Naive thymus-derived CD4-positive, alpha-beta T cell (primary cell): ENCODE data around the gene STIM2. TPM values are rescaled to one million over a fixed set of nuclear protein-coding genes. Genes with fewer than 3 reads are reported as not detected.

ENCODE experiments used
- ATAC-seq: fragments of 150-1000 bp; cut with Tn5 transposase; 2 replicates; pipeline ENCODE4 v1.10.0; 2021; ENCODE audit warnings: mild to moderate bottlenecking, moderate library complexity
- CTCF ChIA-PET: fragments of 350-600 bp; sonication (Branson Sonifier 250); formaldehyde crosslinking; loops from one replicate; lab custom pipeline; 2021; ENCODE audit warnings: antibody characterized with exemption; lab: Charles Lee
- POLR2A ChIA-PET: fragments of 350-600 bp; sonication (Branson Sonifier 250); formaldehyde crosslinking; loops from one replicate; lab custom pipeline; 2021; ENCODE audit warnings: antibody characterized with exemption, inconsistent platforms; lab: Charles Lee
- DNase-seq, 9 donors: peaks; one replicate each; pipeline versions ENCODE4 v3.0.0 to v3.0.0-alpha.2; 2020 to 2022; ENCODE audit warnings: mixed read lengths in 1 of 9
- H3K27ac ChIP-seq: one replicate; pipeline ENCODE4 v1.7.0; 2013; ENCODE audit warnings: mild to moderate bottlenecking, low read depth, low read length, moderate library complexity
- H3K27me3 ChIP-seq, 2 donors: one replicate each; pipeline ENCODE4 v1.7.0; 2013; ENCODE audit warnings: low read length in 2 of 2, mild to moderate bottlenecking in 2 of 2, moderate library complexity in 2 of 2; ENCODE audit not compliant: control insufficient read depth in 2 of 2, insufficient read depth in 2 of 2
- H3K36me3 ChIP-seq, 3 experiments: 1 replicate in 2 of 3; 2 replicates in 1 of 3; pipeline ENCODE4 v1.7.0; 2013; ENCODE audit warnings: low read length in 3 of 3, mild to moderate bottlenecking in 3 of 3, moderate library complexity in 1 of 3; ENCODE audit not compliant: insufficient read depth in 3 of 3, control insufficient read depth in 2 of 3
- H3K4me1 ChIP-seq, 2 donors: one replicate each; pipeline ENCODE4 v1.7.0; 2013; ENCODE audit warnings: low read length in 2 of 2, mild to moderate bottlenecking in 2 of 2, moderate library complexity in 1 of 2; ENCODE audit not compliant: control insufficient read depth in 2 of 2, insufficient read depth in 2 of 2
- H3K4me3 ChIP-seq: 2 replicates; pipeline ENCODE4 v1.7.0; 2013; ENCODE audit warnings: mild to moderate bottlenecking, low read length
- H3K9me3 ChIP-seq, 3 experiments: 1 replicate in 2 of 3; 2 replicates in 1 of 3; pipeline ENCODE4 v1.7.0; 2013; ENCODE audit warnings: low read length in 3 of 3; ENCODE audit not compliant: control insufficient read depth in 2 of 3
- H3K27ac Mint-ChIP-seq, 9 donors: one replicate each; pipeline ENCODE4 v1.8.0; 2020 to 2022; ENCODE audit warnings: mixed read lengths in 9 of 9, mild to moderate bottlenecking in 8 of 9, moderate library complexity in 5 of 9, inconsistent platforms in 2 of 9
- H3K27me3 Mint-ChIP-seq, 5 donors: one replicate each; pipeline ENCODE4 v1.8.0; 2021 to 2022; ENCODE audit warnings: mixed read lengths in 5 of 5, mild to moderate bottlenecking in 1 of 5
- H3K36me3 Mint-ChIP-seq, 5 donors: one replicate each; pipeline ENCODE4 v1.8.0; 2020 to 2022; ENCODE audit warnings: mixed read lengths in 5 of 5, mild to moderate bottlenecking in 3 of 5, inconsistent platforms in 1 of 5
- H3K4me1 Mint-ChIP-seq, 7 donors: one replicate each; pipeline ENCODE4 v1.8.0; 2020 to 2022; ENCODE audit warnings: mixed read lengths in 7 of 7, mild to moderate bottlenecking in 3 of 7, inconsistent platforms in 1 of 7
- H3K4me3 Mint-ChIP-seq, 10 donors: one replicate each; pipeline ENCODE4 v1.8.0; 2020 to 2022; ENCODE audit warnings: mild to moderate bottlenecking in 10 of 10, mixed read lengths in 10 of 10, moderate library complexity in 6 of 10, inconsistent platforms in 2 of 10
- H3K9me3 Mint-ChIP-seq, 11 donors: one replicate each; pipeline ENCODE4 v1.8.0; 2020 to 2022; ENCODE audit warnings: mixed read lengths in 11 of 11, mild to moderate bottlenecking in 4 of 11, inconsistent platforms in 1 of 11, moderate library complexity in 1 of 11
- intact Hi-C, 2 donors: fragments of 100-400 bp; cut with micrococcal nuclease; formaldehyde crosslinking; loops; one replicate each; pipeline ENCODE4 v1.15.1; 2023
- polyA plus RNA-seq, 2 donors: library from polyadenylated mRNA; unstranded; fragments of 300-500 nt; fragmentation: Illumina TruSeq; gene quantifications; one replicate each; pipeline ENCODE4 v1.2.3, GENCODE V29; 2021
- total RNA-seq, 6 experiments: library from RNA in 5 of 6; stranded (reverse) in 5 of 6; gene quantifications; 1 replicate in 5 of 6; 2 replicates in 1 of 6; pipeline ENCODE4 v1.2.3 and lab custom pipeline; 2021 to 2026

Gene STIM2
- total and polyA plus RNA-seq, 7 experiments from 2014 or later: 24.6 to 103 (median 67.0) TPM

DNA sequence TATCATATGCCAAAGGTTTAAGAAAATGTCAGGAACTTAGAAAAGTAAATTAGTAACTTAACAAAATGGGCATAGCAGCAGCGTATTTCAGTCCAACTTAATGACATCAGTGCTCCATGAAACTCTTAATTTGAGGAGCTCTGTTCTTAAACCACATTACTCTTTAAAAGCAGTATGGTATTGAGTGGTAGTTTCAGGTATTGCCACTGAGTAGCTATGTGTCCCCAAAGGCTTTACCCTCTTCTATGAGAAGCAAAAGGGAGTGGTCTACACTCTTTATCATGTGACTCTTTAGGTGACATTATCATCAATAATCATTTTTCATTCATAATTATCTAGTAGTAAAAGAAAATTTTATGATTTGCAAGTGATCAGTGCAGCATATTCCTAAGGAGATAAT lies 158.3 kb downstream of the STIM2 start:
- ChIA-PET CTCF (no interaction called here), POLR2A (no interaction called here)
- no peaks in the 10 kb centered on the region for H3K27me3 ChIP-seq
- no peak overlapping the region for H3K4me3 ChIP-seq
- H3K4me1 Mint-ChIP-seq: peaks cover 7 to 27% (median 19%) of the 10 kb centered on the region in 7 donors
- DNase-seq (no peak), ATAC-seq (no peak)
- peaks cover 0 to 6% (median 2%) of the 10 kb centered on the region in 11 donors for H3K9me3 Mint-ChIP-seq
- peaks cover 10 to 59% (median 47%) of the 10 kb centered on the region in 5 donors for H3K36me3 Mint-ChIP-seq
- no peak overlapping the region for H3K4me3 Mint-ChIP-seq
- no peaks in the 10 kb centered on the region for H3K4me1 ChIP-seq
- H3K36me3 ChIP-seq: peaks cover 12 to 59% (median 29%) of the 10 kb centered on the region in 3 experiments
- H3K9me3 ChIP-seq: no peaks in the 10 kb centered on the region
- H3K27ac ChIP-seq: no peak overlapping the region
- H3K27me3 Mint-ChIP-seq: no peaks in the 10 kb centered on the region
- H3K27ac Mint-ChIP-seq: peak overlapping the region in 2 of 9 donors; percentile 12 to 52
- intact Hi-C loops: loop anchor here in 1 of 2 donors (10.0 kb wide), 1 partner anchor 1104 kb away; the partner anchor contains the start of gene SMIM20

DNA sequence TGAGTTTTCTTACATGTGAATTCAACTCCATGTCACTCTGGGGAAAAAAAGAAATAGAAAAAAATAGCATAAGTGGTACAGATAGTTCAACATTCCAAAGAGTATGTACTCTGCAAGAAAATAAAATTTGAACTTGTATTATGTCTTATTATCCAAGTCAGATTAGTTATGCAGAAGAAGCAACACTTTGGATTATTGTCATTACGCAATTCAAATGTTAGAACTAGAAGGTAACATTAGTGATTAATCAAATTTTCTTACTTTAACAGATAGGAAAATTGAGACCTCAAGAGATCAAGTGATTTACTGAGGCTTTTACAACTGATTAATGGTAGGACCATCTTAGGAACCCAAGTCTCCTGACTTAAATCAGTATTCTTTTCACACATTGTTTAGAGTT lies 159.1 kb downstream of the STIM2 start:
- Mint-ChIP-seq H3K27ac (no peak overlapping the region), H3K36me3 (peaks cover 13 to 56% (median 47%) of the 10 kb centered on the region in 5 donors), H3K4me1 (peaks cover 7 to 25% (median 19%) of the 10 kb centered on the region in 7 donors), H3K9me3 (peaks cover 0 to 6% (median 2%) of the 10 kb centered on the region in 11 donors), H3K27me3 (no peaks in the 10 kb centered on the region), H3K4me3 (no peak overlapping the region)
- Histone ChIP-seq H3K27me3 (no peaks in the 10 kb centered on the region), H3K4me1 (no peaks in the 10 kb centered on the region), H3K27ac (no peak overlapping the region), H3K4me3 (no peak overlapping the region), H3K9me3 (no peaks in the 10 kb centered on the region), H3K36me3 (peaks cover 12 to 61% (median 29%) of the 10 kb centered on the region in 3 experiments)
- POLR2A ChIA-PET: no interaction called here
- CTCF ChIA-PET: no interaction called here
- no peak for ATAC-seq
- intact Hi-C loops: loop anchor here in 1 of 2 donors (10.0 kb wide), 1 partner anchor 1105 kb away; the partner anchor contains the start of gene SMIM20
- no peak for DNase-seq

- ChIA-PET CTCF (interaction anchor here (0.5 kb wide), 1 partner anchor 1772 kb away, joined by 3 read pairs; no protein-coding TSS in a partner anchor), POLR2A (interaction anchor here (0.8 kb wide), 1 partner anchor 116 kb away, joined by 3 read pairs; no protein-coding TSS in a partner anchor)
- ATAC-seq: no peak
- Mint-ChIP-seq H3K36me3 (peaks cover 14 to 54% (median 45%) of the 10 kb centered on the region in 5 donors), H3K27me3 (no peaks in the 10 kb centered on the region), H3K9me3 (peaks cover 0 to 6% (median 2%) of the 10 kb centered on the region in 11 donors), H3K4me3 (no peak overlapping the region), H3K27ac (peak overlapping the region in 3 of 9 donors; percentile 2 to 43 (median 39)), H3K4me1 (peaks cover 6 to 21% (median 18%) of the 10 kb centered on the region in 7 donors)
- Histone ChIP-seq H3K4me1 (no peaks in the 10 kb centered on the region), H3K9me3 (no peaks in the 10 kb centered on the region), H3K36me3 (peaks cover 12 to 63% (median 29%) of the 10 kb centered on the region in 3 experiments), H3K27me3 (no peaks in the 10 kb centered on the region), H3K4me3 (no peak overlapping the region), H3K27ac (no peak overlapping the region)
- DNase-seq: no peak
- intact Hi-C loops: no loop called here
Observed at GRCh38 chr4:27020203-27020602, 159.6 kb downstream of the STIM2 start.

DNA sequence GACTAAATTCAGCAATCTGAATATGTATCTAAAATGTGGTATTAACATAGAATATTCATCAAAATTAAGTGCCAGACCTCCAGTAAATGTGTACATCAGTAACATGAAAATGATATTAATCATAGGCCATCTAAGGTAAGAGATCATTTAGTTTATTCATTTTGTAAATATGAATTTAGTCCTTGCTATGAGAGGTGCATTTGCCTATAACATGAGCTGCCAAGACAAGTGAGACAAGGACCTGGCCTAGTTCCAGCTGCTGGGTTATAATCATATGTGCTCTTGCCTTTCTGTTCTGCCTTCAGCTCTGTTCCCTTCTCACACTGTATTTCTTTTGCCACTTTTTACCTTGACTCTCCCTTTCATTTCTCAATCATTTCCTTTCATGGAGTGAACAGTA lies 160.0 kb downstream of the STIM2 start:
- intact Hi-C loops: no loop called here
- ATAC-seq (no peak), DNase-seq (no peak)
- Histone ChIP-seq H3K27me3 (no peaks in the 10 kb centered on the region), H3K4me3 (no peak overlapping the region), H3K4me1 (no peaks in the 10 kb centered on the region), H3K36me3 (peaks cover 12 to 63% (median 29%) of the 10 kb centered on the region in 3 experiments), H3K27ac (no peak overlapping the region), H3K9me3 (no peaks in the 10 kb centered on the region)
- Mint-ChIP-seq H3K9me3 (peaks cover 0 to 6% (median 2%) of the 10 kb centered on the region in 11 donors), H3K27ac (peak overlapping the region in 3 of 9 donors; percentile 2 to 43 (median 39)), H3K36me3 (peaks cover 14 to 51% (median 44%) of the 10 kb centered on the region in 5 donors), H3K27me3 (no peaks in the 10 kb centered on the region), H3K4me1 (peaks cover 5 to 20% (median 16%) of the 10 kb centered on the region in 7 donors), H3K4me3 (no peak overlapping the region)
- POLR2A ChIA-PET: interaction anchor here (0.8 kb wide), 1 partner anchor 116 kb away, joined by 3 read pairs; no protein-coding TSS in a partner anchor
- CTCF ChIA-PET: interaction anchor here (0.5 to 0.6 kb wide), 2 partner anchors 611 to 1772 kb away, joined by 3 read pairs; no protein-coding TSS in a partner anchor

DNA sequence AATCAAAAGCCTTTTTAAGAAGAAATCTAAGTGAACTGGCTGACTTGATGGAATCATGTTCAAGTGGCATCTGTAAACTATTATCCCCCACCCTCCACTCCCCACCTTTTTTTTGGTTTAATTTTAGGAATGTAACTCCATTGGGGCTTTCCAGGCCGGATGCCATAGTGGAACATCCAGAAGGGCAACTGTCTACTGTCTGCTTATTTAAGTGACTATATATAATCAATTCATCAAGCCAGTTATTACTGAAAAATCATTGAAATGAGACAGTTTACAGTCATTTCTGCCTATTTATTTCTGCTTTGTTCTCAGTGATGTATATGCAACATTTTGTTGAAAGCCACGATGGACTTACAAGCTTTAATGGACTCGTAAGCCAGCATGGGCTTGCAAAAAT lies 162.3 kb downstream of the STIM2 start:
- H3K4me1 Mint-ChIP-seq: peaks cover under 1 to 12% (median 6%) of the 10 kb centered on the region in 7 donors
- ChIA-PET POLR2A (no interaction called here), CTCF (no interaction called here)
- Histone ChIP-seq H3K27me3 (no peaks in the 10 kb centered on the region), H3K4me1 (no peaks in the 10 kb centered on the region), H3K9me3 (no peaks in the 10 kb centered on the region), H3K27ac (no peak overlapping the region), H3K36me3 (peaks cover 8 to 56% (median 24%) of the 10 kb centered on the region in 3 experiments), H3K4me3 (no peak overlapping the region)
- peak overlapping the region in 1 of 9 donors; percentile 35 for H3K27ac Mint-ChIP-seq
- H3K4me3 Mint-ChIP-seq: no peak overlapping the region
- H3K27me3 Mint-ChIP-seq: no peaks in the 10 kb centered on the region
- intact Hi-C loops: no loop called here
- H3K9me3 Mint-ChIP-seq: no peaks in the 10 kb centered on the region
- DNase-seq (no peak), ATAC-seq (no peak)
- peaks cover 9 to 37% (median 25%) of the 10 kb centered on the region in 5 donors for H3K36me3 Mint-ChIP-seq

DNA sequence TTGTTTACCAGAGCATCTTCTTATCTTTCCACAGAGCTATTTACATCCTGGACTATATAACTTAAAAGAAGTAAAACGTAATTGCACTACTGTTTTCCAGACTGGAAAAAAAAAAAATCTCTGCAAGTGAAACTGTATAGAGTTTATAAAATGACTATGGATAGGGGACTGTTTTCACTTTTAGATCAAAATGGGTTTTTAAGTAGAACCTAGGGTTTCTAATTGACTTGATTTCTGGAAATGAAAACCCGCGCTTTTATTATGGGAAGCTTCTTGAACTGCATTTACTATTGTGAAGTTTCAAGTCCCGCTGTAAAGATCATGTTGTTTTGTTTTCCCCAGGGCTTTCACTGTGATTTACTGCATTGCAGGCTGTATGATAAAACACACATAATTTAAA lies 162.7 kb downstream of the STIM2 start:
- intact Hi-C loops: no loop called here
- Histone ChIP-seq H3K27me3 (no peaks in the 10 kb centered on the region), H3K27ac (no peak overlapping the region), H3K4me3 (no peak overlapping the region), H3K36me3 (peaks cover 4 to 52% (median 20%) of the 10 kb centered on the region in 3 experiments), H3K9me3 (no peaks in the 10 kb centered on the region), H3K4me1 (no peaks in the 10 kb centered on the region)
- Mint-ChIP-seq H3K27me3 (no peaks in the 10 kb centered on the region), H3K27ac (peak overlapping the region in 3 of 9 donors; percentile 22 to 35 (median 22)), H3K9me3 (no peaks in the 10 kb centered on the region), H3K4me1 (peaks cover 0 to 9% (median 6%) of the 10 kb centered on the region in 7 donors), H3K4me3 (no peak overlapping the region), H3K36me3 (peaks cover 9 to 33% (median 22%) of the 10 kb centered on the region in 5 donors)
- no peak for DNase-seq
- ChIA-PET POLR2A (no interaction called here), CTCF (no interaction called here)
- no peak for ATAC-seq
